Stimulated activated CD8-positive, alpha-beta memory T cell treated with anti-CD3 and anti-CD28 coated beads, Interleukin-4, amount 100 ng/mL, for 24 hours (primary cell): ENCODE results near the gene ARL15.

Experiments
- DNase-seq: peaks from one replicate; pipeline ENCODE4 v3.0.0-alpha.2; 2020; ENCODE audit warnings: low read depth

Gene ARL15

GRCh38 chr5:54282876-54283275 is 27.5 kb downstream of the ARL15 start:
- no peak for DNase-seq

GRCh38 chr5:54281960-54282692 is 28.2 kb downstream of the ARL15 start:
- DNase-seq, result no peak

GRCh38 chr5:54279960-54280359 is 30.4 kb downstream of the ARL15 start:
- no peak for DNase-seq

- DNase-seq, result no peak
These were observed 31.2 kb downstream of the ARL15 start for GRCh38 chr5:54278979-54279717.

GRCh38 chr5:54278036-54278830 is 32.1 kb downstream of the ARL15 start:
- no peak for DNase-seq

GRCh38 chr5:54276048-54276447 is 34.3 kb downstream of the ARL15 start:
- no peak for DNase-seq

GRCh38 chr5:54275361-54275760 is 35.0 kb downstream of the ARL15 start:
- DNase-seq, result no peak

GRCh38 chr5:54274944-54275343 is 35.4 kb downstream of the ARL15 start:
- DNase-seq, result no peak

GRCh38 chr5:54273715-54274114 is 36.7 kb downstream of the ARL15 start:
- DNase-seq, result no peak

- DNase-seq, result no peak
These were observed 37.6 kb downstream of the ARL15 start for GRCh38 chr5:54272746-54273145.

- DNase-seq, result no peak
These were observed 40.0 kb downstream of the ARL15 start for GRCh38 chr5:54270326-54270725.

GRCh38 chr5:54264574-54264973 is 45.8 kb downstream of the ARL15 start:
- DNase-seq, result no peak

- no peak for DNase-seq
These were observed 46.9 kb downstream of the ARL15 start for GRCh38 chr5:54263447-54263846.

- no peak for DNase-seq
These were observed 48.8 kb downstream of the ARL15 start for GRCh38 chr5:54261596-54261995.

GRCh38 chr5:54259981-54260380 is 50.4 kb downstream of the ARL15 start:
- no peak for DNase-seq

GRCh38 chr5:54259090-54259489 is 51.3 kb downstream of the ARL15 start:
- DNase-seq, result no peak

GRCh38 chr5:54257366-54258118 is 52.8 kb downstream of the ARL15 start:
- DNase-seq, result no peak

- DNase-seq, result no peak
These were observed 55.7 kb downstream of the ARL15 start for GRCh38 chr5:54254482-54255198.

GRCh38 chr5:54251981-54252380 is 58.4 kb downstream of the ARL15 start:
- no peak for DNase-seq

- DNase-seq, result no peak
These were observed 61.0 kb downstream of the ARL15 start for GRCh38 chr5:54249210-54250028.

GRCh38 chr5:54247226-54247625 is 63.1 kb downstream of the ARL15 start:
- DNase-seq, result no peak
